HepG2 (cell line): ENCODE measurements around the gene CES3. TPM values are rescaled to one million over a fixed set of nuclear protein-coding genes. Genes with fewer than 3 reads are reported as not detected.
"Not testable (repeated sequence)": the region's sequence is repeated elsewhere in the genome, so short reads cannot be mapped to it uniquely, and the experiment has no call there.

ENCODE experiments used
- ATAC-seq: fragments of 200-7000 bp; cut with Tn5 transposase; 3 replicates; pipeline ENCODE4 v1.9.1; 2020; ENCODE audit warnings: mild to moderate bottlenecking, moderate library complexity
- BruUV-seq: library from RNA; stranded (reverse); fragments of 400-500 nt; replicated peaks from 2 replicates; lab custom pipeline; 2021; lab: Mats Ljungman, UMichigan
- CTCF ChIA-PET: fragments of 300-600 bp; formaldehyde crosslinking; extraction: SDS; loops from one replicate; lab custom pipeline; 2021; ENCODE audit warnings: low total read pairs, inconsistent platforms, low intra/inter-chr PET ratio; lab: Yijun Ruan, JAX
- POLR2A ChIA-PET: fragments of 350-600 bp; sonication (Branson Sonifier 250); formaldehyde crosslinking; loops from one replicate; lab custom pipeline; 2020; ENCODE audit warnings: antibody characterized with exemption, inconsistent platforms; lab: Yijun Ruan, JAX
- DNase-seq: peaks from one replicate; pipeline ENCODE4 v3.0.0-alpha.2; 2015; ENCODE audit warnings: low spot score
- FAIRE-seq: peaks from 3 replicates; lab custom pipeline; 2011; peaks lifted over from hg19 to GRCh38; lab: Jason Lieb, UNC
- H2AFZ ChIP-seq: one replicate; pipeline ENCODE4 v1.6.1; 2011; ENCODE audit warnings: low read length, inconsistent platforms
- H3K27ac ChIP-seq: fragments of 300-600 bp; 3 replicates; pipeline ENCODE4 v1.8.0; 2011; ENCODE audit warnings: mixed run types, mild to moderate bottlenecking, mixed read lengths, low read length, inconsistent platforms; ENCODE audit not compliant: insufficient read depth; ENCODE audit errors: extremely low read length
- H3K27me3 ChIP-seq, 2 experiments: fragments of 200-600 bp in 1 of 2; 2 replicates in 1 of 2; 3 replicates in 1 of 2; pipeline versions ENCODE4 v1.6.0 to v1.8.0; 2011; ENCODE audit warnings: low read length in 2 of 2, mild to moderate bottlenecking in 2 of 2, moderate library complexity in 2 of 2, inconsistent platforms in 1 of 2; ENCODE audit not compliant: insufficient read depth in 2 of 2, control insufficient read depth in 1 of 2
- H3K36me3 ChIP-seq, 2 experiments: fragments of 200-600 bp in 1 of 2; replicated peaks in 1 of 2; 2 replicates in 1 of 2; 3 replicates in 1 of 2; pipeline versions ENCODE4 v1.5.1 to v1.8.0; 2011; ENCODE audit warnings: low read length in 2 of 2, inconsistent platforms in 1 of 2; ENCODE audit not compliant: insufficient read depth in 2 of 2, control insufficient read depth in 1 of 2
- H3K4me1 ChIP-seq: 2 replicates; pipeline ENCODE4 v1.5.1; 2012; ENCODE audit warnings: low read length, inconsistent platforms; ENCODE audit not compliant: insufficient read depth
- H3K4me2 ChIP-seq: 2 replicates; pipeline ENCODE4 v1.6.0; 2011; ENCODE audit warnings: low read depth, low read length, inconsistent platforms
- H3K4me3 ChIP-seq, 3 experiments: fragments of 200-600 bp in 1 of 3; sonication (generic), shearing (Covaris generic) in 1 of 3; replicated peaks in 1 of 3; 2 replicates each; pipeline ENCODE4 v1.5.1; 2011 to 2016; ENCODE audit warnings: low read length in 3 of 3, inconsistent platforms in 2 of 3, low read depth in 2 of 3, mild to moderate bottlenecking in 2 of 3, control low read depth in 1 of 3, mixed read lengths in 1 of 3; ENCODE audit not compliant: insufficient read depth in 1 of 3
- H3K79me2 ChIP-seq: one replicate; pipeline ENCODE4 v1.6.1; 2011; ENCODE audit warnings: low read length, inconsistent platforms; ENCODE audit not compliant: insufficient read depth
- H3K9ac ChIP-seq: 2 replicates; pipeline ENCODE4 v1.6.0; 2011; ENCODE audit warnings: mild to moderate bottlenecking, low read depth, low read length, inconsistent platforms; ENCODE audit not compliant: insufficient read depth
- H3K9me3 ChIP-seq: 2 replicates; pipeline ENCODE4 v1.5.1; 2012; ENCODE audit warnings: mild to moderate bottlenecking, low read length
- H4K20me1 ChIP-seq: 2 replicates; pipeline ENCODE4 v1.6.0; 2011; ENCODE audit warnings: inconsistent platforms, mild to moderate bottlenecking, low read length, moderate library complexity; ENCODE audit not compliant: insufficient read depth
- AKAP8 ChIP-seq: sonication (generic); formaldehyde crosslinking; IDR thresholded peaks from 2 replicates; pipeline ENCODE4 v1.5.1; 2020; ENCODE audit warnings: mild to moderate bottlenecking, missing genetic modification reagents
- CREB1 ChIP-seq, 2 experiments: fragments of 450-650 bp in 1 of 2; IDR thresholded peaks; 2 replicates each; pipeline ENCODE4 v1.6.1; 2016 to 2017; ENCODE audit warnings: control low read depth in 1 of 2, mild to moderate bottlenecking in 1 of 2, missing compliant biosample characterization in 1 of 2, missing genetic modification characterization in 1 of 2
- DRAP1 ChIP-seq: IDR thresholded peaks from 2 replicates; pipeline ENCODE4 v1.6.1; 2016; ENCODE audit warnings: missing genetic modification reagents, missing compliant biosample characterization
- FOXK2 ChIP-seq: fragments of 450-650 bp; IDR thresholded peaks from 2 replicates; pipeline ENCODE4 v1.6.1; 2016
- IKZF5 ChIP-seq: IDR thresholded peaks from 2 replicates; pipeline ENCODE4 v1.6.1; 2018; ENCODE audit warnings: missing genetic modification reagents, mild to moderate bottlenecking, missing compliant biosample characterization
- NFYB ChIP-seq: sonication (generic); formaldehyde crosslinking; IDR thresholded peaks from 2 replicates; pipeline ENCODE4 v1.4.0; 2020; ENCODE audit warnings: missing genetic modification reagents
- NFYC ChIP-seq: IDR thresholded peaks from 2 replicates; pipeline ENCODE4 v1.6.1; 2016; ENCODE audit warnings: missing genetic modification reagents, missing compliant biosample characterization
- POGZ ChIP-seq: sonication (generic); formaldehyde crosslinking; IDR thresholded peaks from 2 replicates; pipeline ENCODE4 v1.4.0; 2020; ENCODE audit warnings: mild to moderate bottlenecking, missing genetic modification reagents
- POLR2A ChIP-seq, 2 experiments: IDR thresholded peaks; 2 replicates each; pipeline ENCODE4 v1.6.1; 2011; ENCODE audit warnings: low read depth in 2 of 2, low read length in 2 of 2, mild to moderate bottlenecking in 1 of 2, moderate library complexity in 1 of 2; ENCODE audit not compliant: insufficient read depth in 1 of 2
- POLR2AphosphoS5 ChIP-seq: IDR thresholded peaks from 2 replicates; pipeline ENCODE4 v1.6.1; 2012; ENCODE audit warnings: low read depth, low read length
- POLR2G ChIP-seq: fragments of 200-400 bp; formaldehyde crosslinking; IDR thresholded peaks from 2 replicates; pipeline ENCODE4 v1.6.1; 2018; ENCODE audit warnings: mild to moderate bottlenecking, low read depth, low read length, moderate library complexity
- SALL1 ChIP-seq: sonication (generic); formaldehyde crosslinking; IDR thresholded peaks from 2 replicates; pipeline ENCODE4 v1.8.0; 2022; ENCODE audit warnings: mild to moderate bottlenecking, missing genetic modification reagents
- SOX13 ChIP-seq, 3 experiments: fragments of 450-650 bp in 1 of 3; sonication (generic) in 1 of 3; formaldehyde crosslinking in 1 of 3; IDR thresholded peaks in 2 of 3; conservative IDR thresholded peaks in 1 of 3; 2 replicates each; pipeline versions ENCODE4 v1.5.0 to v1.6.1; 2016 to 2020; ENCODE audit warnings: antibody characterized with exemption in 1 of 3, mild to moderate bottlenecking in 1 of 3, missing compliant biosample characterization in 1 of 3, missing genetic modification reagents in 1 of 3, moderate library complexity in 1 of 3
- SOX6 ChIP-seq, 2 experiments: fragments of 450-650 bp in 1 of 2; sonication (generic) in 1 of 2; formaldehyde crosslinking in 1 of 2; IDR thresholded peaks; 2 replicates each; pipeline versions ENCODE4 v1.4.0 to v1.6.1; 2017 to 2020; ENCODE audit warnings: antibody characterized with exemption in 1 of 2, mild to moderate bottlenecking in 1 of 2, missing genetic modification reagents in 1 of 2
- ZMYM4 ChIP-seq: sonication (generic); formaldehyde crosslinking; IDR thresholded peaks from 2 replicates; pipeline ENCODE4 v1.8.1; 2023; ENCODE audit warnings: mild to moderate bottlenecking, missing genetic modification reagents
- ZNF281 ChIP-seq: sonication (generic); formaldehyde crosslinking; IDR thresholded peaks from 2 replicates; pipeline ENCODE4 v1.4.0; 2020; ENCODE audit warnings: missing genetic modification reagents, borderline replicate concordance
- ZNF572 ChIP-seq: sonication (generic); formaldehyde crosslinking; IDR thresholded peaks from 2 replicates; pipeline ENCODE4 v1.5.1; 2020; ENCODE audit warnings: mild to moderate bottlenecking, missing genetic modification reagents
- ZNF614 ChIP-seq: IDR thresholded peaks from 2 replicates; pipeline ENCODE4 v1.6.1; 2018; ENCODE audit warnings: missing biosample characterization, missing genetic modification reagents, inconsistent platforms, borderline replicate concordance
- ZNF788 ChIP-seq: sonication (generic); formaldehyde crosslinking; IDR thresholded peaks from 2 replicates; pipeline ENCODE4 v1.5.0; 2020; ENCODE audit warnings: mild to moderate bottlenecking, missing genetic modification reagents, borderline replicate concordance
- ZSCAN25 ChIP-seq: sonication (generic); formaldehyde crosslinking; IDR thresholded peaks from 2 replicates; pipeline ENCODE4 v1.8.0; 2022; ENCODE audit warnings: mild to moderate bottlenecking, missing genetic modification reagents
- WGBS: methylation state at CpG from one replicate; pipeline ENCODE4 v1.1.6; 2017; ENCODE audit warnings: low lambda C conversion rate; 5-methylcytosine and 5-hydroxymethylcytosine counted together
- in situ Hi-C: cut with HindIII; loops from 2 replicates; pipeline ENCODE4 v1.10.0; 2017; ENCODE audit warnings: low pct_unique_long_range_greater_than_20kb; ENCODE audit not compliant: extremely low pct_ligation_motif_present
- intact Hi-C: fragments of 100-400 bp; cut with micrococcal nuclease; formaldehyde crosslinking; loops from one replicate; pipeline ENCODE4 v1.10.0; 2022; ENCODE audit not compliant: unreplicated experiment
- polyA plus RNA-seq, 8 experiments: library from polyadenylated mRNA; depleted of rRNA in 3 of 8; stranded (reverse) in 7 of 8; unstranded in 1 of 8; fragments of >200 nt; fragmentation: Illumina TruSeq in 4 of 8; extraction: Trizol in 4 of 8; gene quantifications; 2 replicates each; pipeline versions ENCODE4 v1.2.1 to v1.2.3, GENCODE V29; 2011 to 2016; ENCODE audit warnings: low read depth in 4 of 8, missing spikeins in 1 of 8, mixed read lengths in 1 of 8; ENCODE audit not compliant: insufficient read depth in 1 of 8
- total RNA-seq, 5 experiments: library from RNA; depleted of rRNA; stranded (reverse); fragments of >200 nt; fragmentation: Illumina TruSeq; extraction: Trizol; gene quantifications; 2 replicates each; pipeline ENCODE4 v1.2.3, GENCODE V29; 2016; ENCODE audit warnings: low read depth in 1 of 5

Gene CES3
- total and polyA plus RNA-seq, 2 of the 13 experiments (the other 11 are each of a cell fraction or from before 2014, with no cell fraction given) = 6.6 to 17.4 TPM

- H3K9ac ChIP-seq; ATAC-seq; H3K27ac ChIP-seq; H2AFZ ChIP-seq; H3K9me3 ChIP-seq; H3K79me2 ChIP-seq; H4K20me1 ChIP-seq; FAIRE-seq; H3K36me3 ChIP-seq; BruUV-seq; TF ChIP-seq SOX13 (IDR thresholded peaks at IDR 0.05); SOX6 (IDR thresholded peaks at IDR 0.05); CREB1 (CRISPR knock-in tag; IDR thresholded peaks at IDR 0.05): not testable (repeated sequence)
- 57% methylated on average over 10 of the region's 11 CpGs for WGBS
- H3K4me2 ChIP-seq = peak overlapping the region; percentile 50; the same call in 1 of the 2 replicates
- intact Hi-C loops (loop anchor here (5.0 kb wide), 1 partner anchor 1762 kb away; the partner anchor contains the start of gene CDH1), in situ Hi-C loops (loop anchor here (5.0 kb wide), 3 partner anchors 37 to 212 kb away; partner anchors contain the start of genes FBXL8 and TRADD)
- ChIA-PET POLR2A (interaction anchor here (0.6 to 1.3 kb wide), 2 partner anchors 17 to 252 kb away, joined by 3 read pairs; no protein-coding TSS in a partner anchor), CTCF (interaction anchor here (1.2 to 1.5 kb wide), 2 partner anchors 21 to 80 kb away, joined by 3 to 4 read pairs; no protein-coding TSS in a partner anchor)
- peaks cover 2 to 11% of the 10 kb centered on the region in 2 experiments; a peak in 3 of 5 replicates for H3K27me3 ChIP-seq
- DNase-seq = peak; percentile 44
- H3K4me1 ChIP-seq = peaks cover 63% of the 10 kb centered on the region
- peak overlapping the region in 1 of 3 experiments; percentile 3; a peak in 1 of 6 replicates for H3K4me3 ChIP-seq
- peak; percentile 26; the same call in 1 of the 2 replicates for TF ChIP-seq ZNF614 (CRISPR knock-in tag)
- peak in 1 of 2 experiments; percentile 1; a peak in 1 of 4 replicates for TF ChIP-seq SOX13 (CRISPR knock-in tag; conservative IDR thresholded peaks at IDR 0.05 in 1 of 2, IDR thresholded peaks at IDR 0.05 in 1 of 2)
- 0 out of 2 replicates have a peak, but pooled peaks have one; percentile 16 for TF ChIP-seq IKZF5 (CRISPR knock-in tag)
- peak; percentile 17; the same call in 1 of the 2 replicates for TF ChIP-seq SOX6 (CRISPR knock-in tag; IDR thresholded peaks at IDR 0.05)
- peak; percentile 37; the same call in 1 of the 2 replicates for TF ChIP-seq POGZ (CRISPR knock-in tag)
- peak; percentile 68 to 79; a peak in 3 of 4 replicates for TF ChIP-seq POLR2A (IDR thresholded peaks at IDR 0.05; ENCODE audit: insufficient read depth in 1 of 2, low read depth in 2 of 2, low read length in 2 of 2)
- TF ChIP-seq POLR2G = peak; percentile 51; the same call in 1 of the 2 replicates
- TF ChIP-seq ZMYM4 (CRISPR knock-in tag) = peak; percentile 88
- TF ChIP-seq FOXK2 = 0 out of 2 replicates have a peak, but pooled peaks have one; percentile 0
- TF ChIP-seq NFYB (CRISPR knock-in tag) = peak; percentile 91
- TF ChIP-seq ZNF788 (CRISPR knock-in tag) = 0 out of 2 replicates have a peak, but pooled peaks have one; percentile 23
- peak; percentile 21; the same call in 1 of the 2 replicates for TF ChIP-seq ZNF281 (CRISPR knock-in tag)
- peak; percentile 87 for TF ChIP-seq NFYC (CRISPR knock-in tag)
- TF ChIP-seq POLR2AphosphoS5 = peak; percentile 51; the same call in 1 of the 2 replicates
- peak; percentile 45; the same call in 1 of the 2 replicates for TF ChIP-seq SALL1 (CRISPR knock-in tag)
- 0 out of 2 replicates have a peak, but pooled peaks have one; percentile 14 for TF ChIP-seq ZSCAN25
- TF ChIP-seq DRAP1 (CRISPR knock-in tag) = peak; percentile 85
- TF ChIP-seq AKAP8 (CRISPR knock-in tag) = 0 out of 2 replicates have a peak, but pooled peaks have one; percentile 56
- TF ChIP-seq CREB1 (IDR thresholded peaks at IDR 0.05) = peak; percentile 22; the same call in 1 of the 2 replicates
- peak; percentile 40; the same call in 1 of the 2 replicates for TF ChIP-seq ZNF572 (CRISPR knock-in tag)
These were observed 13.8 kb downstream of the CES3 start for GRCh38 chr16:66974932-66975246.
